ENCODE results near the gene FAM151B.
"Not testable (repeated sequence)": the region's sequence is repeated elsewhere in the genome, so short reads cannot be mapped to it uniquely, and the experiment has no call there.

Gene FAM151B

GRCh38 chr5:80569086-80569960 is 81.4 kb downstream of the FAM151B start:
- no peak for FAIRE-seq
- no peak for TF ChIP-seq TAF1 (IDR thresholded peaks at IDR 0.05; ENCODE audit: borderline replicate concordance, low read depth, low read length)
- no peak for TF ChIP-seq POLR2AphosphoS5 (IDR thresholded peaks at IDR 0.05; ENCODE audit: low read depth, low read length)
- TF ChIP-seq POLR2A (IDR thresholded peaks at IDR 0.05; ENCODE audit: low read depth, low read length): no peak
- peak; percentile 21 for DNase-seq (ENCODE audit: insufficient read length)

GRCh38 chr5:80569961-80570786 is 82.3 kb downstream of the FAM151B start, which contains the start of gene ANKRD34B:
ANKRD34B (minus strand) TSS chr5:80570280; CDS start chr5:80560019, 10,261 bp downstream.
- peak; percentile 51 for DNase-seq (ENCODE audit: insufficient read length)

GRCh38 chr5:80573062-80573461 is 85.2 kb downstream of the FAM151B start:
- TF ChIP-seq POLR2A (IDR thresholded peaks at IDR 0.05; ENCODE audit: low read depth, low read length) (no peak), TAF1 (IDR thresholded peaks at IDR 0.05; ENCODE audit: borderline replicate concordance, low read depth, low read length) (no peak), POLR2AphosphoS5 (IDR thresholded peaks at IDR 0.05; ENCODE audit: low read depth, low read length) (no peak)
- FAIRE-seq: no peak
- no peak for DNase-seq (ENCODE audit: insufficient read length)

More at GRCh38 chr5:80569961-80570786, 82.3 kb downstream of the FAM151B start, which contains the start of gene ANKRD34B:
- FAIRE-seq: no peak
- TF ChIP-seq POLR2AphosphoS5 (IDR thresholded peaks at IDR 0.05; ENCODE audit: low read depth, low read length) (no peak), POLR2A (IDR thresholded peaks at IDR 0.05; ENCODE audit: low read depth, low read length) (no peak), TAF1 (IDR thresholded peaks at IDR 0.05; ENCODE audit: borderline replicate concordance, low read depth, low read length) (no peak)

- DNase-seq (ENCODE audit: insufficient read length): no peak
- FAIRE-seq: no peak
- no peak for TF ChIP-seq TAF1 (IDR thresholded peaks at IDR 0.05; ENCODE audit: borderline replicate concordance, low read depth, low read length)
- TF ChIP-seq POLR2AphosphoS5 (IDR thresholded peaks at IDR 0.05; ENCODE audit: low read depth, low read length): no peak
- TF ChIP-seq POLR2A (IDR thresholded peaks at IDR 0.05; ENCODE audit: low read depth, low read length): no peak
These were observed 88.5 kb downstream of the FAM151B start for GRCh38 chr5:80576383-80576782.

- DNase-seq (ENCODE audit: insufficient read length) (no peak), FAIRE-seq (no peak)
- no peak for TF ChIP-seq POLR2A (IDR thresholded peaks at IDR 0.05; ENCODE audit: low read depth, low read length)
- no peak for TF ChIP-seq POLR2AphosphoS5 (IDR thresholded peaks at IDR 0.05; ENCODE audit: low read depth, low read length)
These were observed 89.8 kb downstream of the FAM151B start for GRCh38 chr5:80577707-80578106.

GRCh38 chr5:80579050-80579449 is 91.2 kb downstream of the FAM151B start:
- DNase-seq (ENCODE audit: insufficient read length) (no peak), FAIRE-seq (no peak)
- TF ChIP-seq POLR2AphosphoS5 (IDR thresholded peaks at IDR 0.05; ENCODE audit: low read depth, low read length) (no peak), TAF1 (IDR thresholded peaks at IDR 0.05; ENCODE audit: borderline replicate concordance, low read depth, low read length) (no peak), POLR2A (IDR thresholded peaks at IDR 0.05; ENCODE audit: low read depth, low read length) (no peak)

GRCh38 chr5:80580291-80580690 is 92.4 kb downstream of the FAM151B start:
- not testable (repeated sequence) for DNase-seq (ENCODE audit: insufficient read length); FAIRE-seq

GRCh38 chr5:80584770-80585169 is 96.9 kb downstream of the FAM151B start:
- FAIRE-seq (no peak), DNase-seq (ENCODE audit: insufficient read length) (no peak)
- no peak for TF ChIP-seq TAF1 (IDR thresholded peaks at IDR 0.05; ENCODE audit: borderline replicate concordance, low read depth, low read length)
- no peak for TF ChIP-seq POLR2AphosphoS5 (IDR thresholded peaks at IDR 0.05; ENCODE audit: low read depth, low read length)
- no peak for TF ChIP-seq POLR2A (IDR thresholded peaks at IDR 0.05; ENCODE audit: low read depth, low read length)

GRCh38 chr5:80588858-80589540 is 101.1 kb downstream of the FAM151B start:
- no peak for TF ChIP-seq POLR2A (IDR thresholded peaks at IDR 0.05; ENCODE audit: low read depth, low read length)
- FAIRE-seq (no peak), DNase-seq (ENCODE audit: insufficient read length) (no peak)

- no peak for DNase-seq (ENCODE audit: insufficient read length)
- FAIRE-seq: no peak
- TF ChIP-seq TAF1 (IDR thresholded peaks at IDR 0.05; ENCODE audit: borderline replicate concordance, low read depth, low read length) (no peak), POLR2AphosphoS5 (IDR thresholded peaks at IDR 0.05; ENCODE audit: low read depth, low read length) (no peak), POLR2A (IDR thresholded peaks at IDR 0.05; ENCODE audit: low read depth, low read length) (no peak)
These were observed 102.9 kb downstream of the FAM151B start for GRCh38 chr5:80590766-80591165.

- TF ChIP-seq POLR2A (IDR thresholded peaks at IDR 0.05; ENCODE audit: low read depth, low read length) (no peak), TAF1 (IDR thresholded peaks at IDR 0.05; ENCODE audit: borderline replicate concordance, low read depth, low read length) (no peak), POLR2AphosphoS5 (IDR thresholded peaks at IDR 0.05; ENCODE audit: low read depth, low read length) (no peak)
- FAIRE-seq: no peak
- DNase-seq (ENCODE audit: insufficient read length): no peak
These were observed 103.5 kb downstream of the FAM151B start for GRCh38 chr5:80591352-80591751.
